WERI-Rb-1 (cell line): Measurements from ENCODE around the gene SBK3.
A peak's percentile ranks its signal among the peaks of the same experiment; 100 is the strongest.
"Not testable (repeated sequence)": the region's sequence is repeated elsewhere in the genome, so short reads cannot be mapped to it uniquely, and the experiment has no call there.

Experiments used
- DNase-seq: peaks from one replicate; pipeline ENCODE4 v3.0.0-alpha.2; 2020
- H3K27ac ChIP-seq: fragments of 250-450 bp; sonication (Bioruptor Pico); 2 replicates; pipeline ENCODE4 v1.5.1; 2020; ENCODE audit warnings: mild to moderate bottlenecking, moderate library complexity
- H3K27me3 ChIP-seq: fragments of 250-450 bp; sonication (Bioruptor Pico); 2 replicates; pipeline ENCODE4 v1.5.1; 2021; ENCODE audit warnings: mild to moderate bottlenecking, low read depth, moderate library complexity; ENCODE audit not compliant: insufficient read depth, severe bottlenecking
- H3K36me3 ChIP-seq: fragments of 250-450 bp; sonication (Bioruptor Pico); 2 replicates; pipeline ENCODE4 v1.5.1; 2020; ENCODE audit warnings: mild to moderate bottlenecking, moderate library complexity
- H3K4me3 ChIP-seq: 2 replicates; pipeline ENCODE4 v1.5.1; 2011; ENCODE audit warnings: low read depth, mild to moderate bottlenecking, control low read depth, low read length
- H3K9me3 ChIP-seq: fragments of 250-450 bp; sonication (Bioruptor Pico); 2 replicates; pipeline ENCODE4 v1.5.1; 2021; ENCODE audit warnings: mild to moderate bottlenecking, moderate library complexity; ENCODE audit not compliant: severe bottlenecking
- CTCF ChIP-seq: IDR thresholded peaks from 2 replicates; pipeline ENCODE4 v1.5.1; 2011; ENCODE audit warnings: low read depth, mild to moderate bottlenecking, control low read depth, inconsistent platforms, low read length

Gene SBK3

GRCh38 chr19:55536366-55536765, 9.0 kb downstream of the SBK3 start:
- Histone ChIP-seq H3K9me3 (no peaks in the 10 kb centered on the region), H3K4me3 (no peak overlapping the region), H3K27ac (no peak overlapping the region), H3K36me3 (no peaks in the 10 kb centered on the region), H3K27me3 (no peaks in the 10 kb centered on the region)
- TF ChIP-seq CTCF = no peak
- DNase-seq = no peak

- no peak for TF ChIP-seq CTCF
These were observed 9.4 kb downstream of the SBK3 start for GRCh38 chr19:55535965-55536350.

DNA sequence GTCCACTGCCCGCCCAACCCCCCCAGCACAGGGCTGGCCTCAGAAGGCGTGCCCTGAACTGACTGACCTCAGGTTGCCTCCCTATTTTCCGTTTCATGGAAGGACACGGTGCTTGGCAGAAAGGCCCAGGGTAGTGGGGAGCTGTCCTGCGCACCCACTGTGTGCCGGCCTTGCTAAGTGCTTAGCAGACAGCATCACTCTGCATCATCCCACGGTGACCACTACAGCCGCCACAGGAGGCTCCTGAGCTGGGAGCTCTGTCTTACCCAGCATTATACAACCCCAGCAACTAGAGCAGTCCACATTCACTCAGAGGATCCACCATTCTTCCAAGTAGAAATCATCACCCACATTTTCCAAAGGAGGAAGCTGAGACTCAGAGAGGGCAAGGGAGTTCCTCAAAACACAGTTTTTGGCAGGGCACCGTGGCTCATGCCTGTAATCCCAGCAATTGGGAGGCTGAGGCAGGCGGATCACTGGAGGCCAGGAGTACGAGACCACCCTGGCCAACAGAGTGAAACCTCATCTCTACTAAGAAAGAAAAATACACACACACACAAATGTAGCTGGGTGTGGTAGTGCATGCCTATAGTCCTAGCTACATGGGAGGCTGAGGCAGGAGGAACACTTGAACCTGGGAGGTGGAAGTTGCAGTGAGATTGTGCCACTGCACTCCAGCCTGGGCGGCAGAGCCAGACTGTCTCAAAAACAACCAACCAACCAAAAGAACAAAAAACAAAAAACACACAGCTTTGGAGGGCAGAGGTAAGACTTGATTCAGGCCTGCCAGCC, 10.0 kb downstream of the SBK3 start:
- H3K36me3 ChIP-seq = no peaks in the 10 kb centered on the region
- no peak overlapping the region for H3K4me3 ChIP-seq
- no peak overlapping the region for H3K27ac ChIP-seq
- TF ChIP-seq CTCF = no peak
- no peaks in the 10 kb centered on the region for H3K27me3 ChIP-seq
- DNase-seq = no peak
- no peaks in the 10 kb centered on the region for H3K9me3 ChIP-seq

More at GRCh38 chr19:55535965-55536350, 9.4 kb downstream of the SBK3 start:
- H3K27me3 ChIP-seq = no peaks in the 10 kb centered on the region
- H3K27ac ChIP-seq = no peak overlapping the region
- H3K36me3 ChIP-seq = no peaks in the 10 kb centered on the region
- no peak for DNase-seq
- no peak overlapping the region for H3K4me3 ChIP-seq
- H3K9me3 ChIP-seq = no peaks in the 10 kb centered on the region

GRCh38 chr19:55534280-55534679, 11.1 kb downstream of the SBK3 start:
- not testable (repeated sequence) for H3K4me3 ChIP-seq, DNase-seq, H3K36me3 ChIP-seq, H3K27me3 ChIP-seq, H3K27ac ChIP-seq, H3K9me3 ChIP-seq

GRCh38 chr19:55530996-55531395, 14.3 kb downstream of the SBK3 start:
- TF ChIP-seq CTCF = no peak
- Histone ChIP-seq H3K36me3 (no peaks in the 10 kb centered on the region), H3K27me3 (no peaks in the 10 kb centered on the region), H3K27ac (no peak overlapping the region; the same call in 1 of the 2 replicates), H3K9me3 (no peaks in the 10 kb centered on the region), H3K4me3 (no peak overlapping the region)
- DNase-seq = no peak

- Histone ChIP-seq H3K9me3 (no peaks in the 10 kb centered on the region), H3K27ac (peak overlapping the region; percentile 80), H3K4me3 (no peak overlapping the region), H3K27me3 (no peaks in the 10 kb centered on the region), H3K36me3 (no peaks in the 10 kb centered on the region)
- no peak for TF ChIP-seq CTCF
- DNase-seq = no peak
These were observed 15.6 kb downstream of the SBK3 start for GRCh38 chr19:55529636-55530234.
